Measurements from ENCODE around the gene ASPM. TPM values are rescaled to one million over a fixed set of nuclear protein-coding genes. Genes with fewer than 3 reads are reported as not detected.

Gene ASPM
- total RNA-seq, 1 donor from 2014 or later, result 17.5 TPM

DNA sequence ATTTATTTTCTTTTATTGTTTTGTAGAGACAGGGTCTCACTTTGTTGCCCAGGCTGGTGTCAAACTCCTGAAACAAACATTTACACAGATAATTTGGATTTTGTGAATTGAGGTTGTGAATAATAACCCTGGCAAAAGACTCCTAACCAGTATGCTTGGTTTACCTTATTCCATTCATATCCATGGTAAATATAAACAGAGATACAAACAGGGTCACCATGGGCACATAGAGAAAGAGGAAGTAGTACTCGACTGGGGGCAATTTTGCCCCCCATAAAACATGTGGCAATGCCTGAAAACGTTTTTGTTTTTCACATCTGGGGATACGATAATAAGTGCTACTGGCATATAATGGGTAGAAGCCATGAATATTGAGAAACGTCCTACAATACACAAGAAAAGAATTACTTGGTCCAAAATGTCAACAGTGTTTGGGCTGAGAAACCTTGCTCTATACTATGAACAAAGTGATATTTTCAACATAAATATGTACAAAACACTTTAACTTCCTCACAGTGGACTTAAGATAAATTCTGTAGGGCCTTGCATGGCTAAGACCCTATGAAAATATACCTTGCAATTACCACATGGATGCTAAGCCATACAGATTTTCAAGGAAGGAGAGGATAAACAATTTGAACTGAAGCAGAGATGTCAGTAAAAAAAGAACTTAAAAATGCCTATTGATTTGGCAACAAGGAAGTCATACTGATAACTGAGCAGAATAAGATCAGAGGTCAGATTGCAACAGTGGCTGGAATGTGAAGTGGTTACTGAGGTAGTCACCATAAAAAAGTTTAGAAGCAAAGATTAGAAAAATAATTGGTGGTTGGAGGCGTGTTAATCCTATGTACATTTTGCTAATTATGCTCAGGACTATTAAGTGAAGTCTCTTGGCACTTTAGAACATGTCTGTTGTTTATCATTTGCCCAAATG, 27.4 kb upstream of the ASPM start:
- Mint-ChIP-seq H3K27me3 (no peaks in the 10 kb centered on the region), H3K9me3 (ENCODE audit: low read depth) (no peaks in the 10 kb centered on the region), H3K4me3 (ENCODE audit: low read depth) (no peak overlapping the region), H3K36me3 (ENCODE audit: insufficient read depth) (peaks cover 31% of the 10 kb centered on the region), H3K4me1 (ENCODE audit: low read depth) (peaks cover 24% of the 10 kb centered on the region), H3K27ac (no peak overlapping the region)
- no peak for DNase-seq (ENCODE audit: low spot score, unreplicated experiment)
- TF ChIP-seq, protein P1, sequence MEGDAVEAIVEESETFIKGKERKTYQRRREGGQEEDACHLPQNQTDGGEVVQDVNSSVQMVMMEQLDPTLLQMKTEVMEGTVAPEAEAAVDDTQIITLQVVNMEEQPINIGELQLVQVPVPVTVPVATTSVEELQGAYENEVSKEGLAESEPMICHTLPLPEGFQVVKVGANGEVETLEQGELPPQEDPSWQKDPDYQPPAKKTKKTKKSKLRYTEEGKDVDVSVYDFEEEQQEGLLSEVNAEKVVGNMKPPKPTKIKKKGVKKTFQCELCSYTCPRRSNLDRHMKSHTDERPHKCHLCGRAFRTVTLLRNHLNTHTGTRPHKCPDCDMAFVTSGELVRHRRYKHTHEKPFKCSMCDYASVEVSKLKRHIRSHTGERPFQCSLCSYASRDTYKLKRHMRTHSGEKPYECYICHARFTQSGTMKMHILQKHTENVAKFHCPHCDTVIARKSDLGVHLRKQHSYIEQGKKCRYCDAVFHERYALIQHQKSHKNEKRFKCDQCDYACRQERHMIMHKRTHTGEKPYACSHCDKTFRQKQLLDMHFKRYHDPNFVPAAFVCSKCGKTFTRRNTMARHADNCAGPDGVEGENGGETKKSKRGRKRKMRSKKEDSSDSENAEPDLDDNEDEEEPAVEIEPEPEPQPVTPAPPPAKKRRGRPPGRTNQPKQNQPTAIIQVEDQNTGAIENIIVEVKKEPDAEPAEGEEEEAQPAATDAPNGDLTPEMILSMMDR (IDR thresholded peaks at IDR 0.05; ENCODE audit: unreplicated experiment), result no peak

DNA sequence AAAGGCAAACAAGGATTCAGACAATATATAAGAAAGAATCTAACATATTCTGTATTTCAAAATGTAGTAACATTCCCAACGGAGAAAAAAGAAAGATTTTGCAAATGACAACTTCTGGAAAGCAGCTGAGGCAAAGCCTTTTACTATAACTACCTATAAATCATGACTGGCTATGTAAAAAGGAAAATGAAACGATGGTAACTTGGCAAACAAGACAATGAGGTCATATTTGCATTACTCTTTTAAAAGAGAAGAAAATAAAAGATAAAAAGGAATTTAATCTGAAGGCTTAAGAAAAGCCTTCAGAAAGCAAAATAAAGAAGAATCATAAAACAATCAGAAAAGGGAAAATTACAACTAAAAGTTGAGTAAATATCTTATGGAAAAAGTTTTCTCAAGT, 25.1 kb upstream of the ASPM start:
- Mint-ChIP-seq H3K36me3 (ENCODE audit: insufficient read depth) (peaks cover 33% of the 10 kb centered on the region), H3K4me3 (ENCODE audit: low read depth) (no peak overlapping the region), H3K9me3 (ENCODE audit: low read depth) (no peaks in the 10 kb centered on the region), H3K27ac (no peak overlapping the region), H3K27me3 (no peaks in the 10 kb centered on the region), H3K4me1 (ENCODE audit: low read depth) (peaks cover 24% of the 10 kb centered on the region)
- TF ChIP-seq, protein P1 (IDR thresholded peaks at IDR 0.05; ENCODE audit: unreplicated experiment), result no peak
- DNase-seq (ENCODE audit: low spot score, unreplicated experiment), result no peak

DNA sequence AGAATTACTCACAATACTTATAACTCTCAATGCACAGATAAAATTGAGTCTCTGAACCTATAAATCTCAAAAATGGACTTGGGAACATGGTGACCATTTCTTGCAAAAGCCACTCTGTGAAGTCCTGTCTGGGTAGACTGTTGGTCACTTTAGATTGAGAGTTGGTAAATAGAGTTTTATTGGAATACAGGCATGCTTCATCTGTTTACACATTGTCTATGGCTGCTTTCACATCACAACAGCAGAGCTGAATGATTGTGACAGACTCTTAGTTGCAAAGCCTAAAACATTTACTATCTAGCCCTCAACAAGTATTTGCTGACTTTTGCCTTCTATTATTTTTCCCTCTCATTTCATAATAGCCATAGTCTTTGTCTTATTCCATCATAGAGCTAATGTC, 24.1 kb upstream of the ASPM start:
- Mint-ChIP-seq H3K9me3 (ENCODE audit: low read depth) (no peaks in the 10 kb centered on the region), H3K27me3 (no peaks in the 10 kb centered on the region), H3K4me3 (ENCODE audit: low read depth) (no peak overlapping the region), H3K27ac (no peak overlapping the region), H3K36me3 (ENCODE audit: insufficient read depth) (peaks cover 32% of the 10 kb centered on the region), H3K4me1 (ENCODE audit: low read depth) (peaks cover 24% of the 10 kb centered on the region)
- DNase-seq (ENCODE audit: low spot score, unreplicated experiment), result no peak
- TF ChIP-seq, protein P1 (IDR thresholded peaks at IDR 0.05; ENCODE audit: unreplicated experiment), result no peak

DNA sequence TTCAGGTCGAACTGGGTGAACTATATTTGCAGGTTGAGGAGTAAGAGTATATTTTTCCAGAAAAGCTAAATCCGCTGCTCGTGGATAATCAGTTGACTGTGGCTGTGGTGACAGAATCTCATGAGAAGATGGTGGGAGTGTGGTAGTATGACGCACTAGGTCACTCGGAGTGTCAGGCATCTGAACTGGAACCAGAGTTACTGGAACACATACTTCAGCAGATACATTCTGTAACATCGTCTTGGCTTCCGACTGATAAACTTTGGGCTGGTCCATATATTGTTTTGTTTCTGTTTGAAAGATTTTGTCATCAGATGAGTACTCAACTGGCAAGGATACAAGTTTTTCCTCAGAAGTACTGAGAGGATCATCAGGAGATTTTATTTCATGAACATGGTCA, 13.0 kb upstream of the ASPM start:
- H3K27ac Mint-ChIP-seq, result no peak overlapping the region
- H3K9me3 Mint-ChIP-seq (ENCODE audit: low read depth), result no peaks in the 10 kb centered on the region
- H3K36me3 Mint-ChIP-seq (ENCODE audit: insufficient read depth), result peaks cover 9% of the 10 kb centered on the region
- no peaks in the 10 kb centered on the region for H3K4me1 Mint-ChIP-seq (ENCODE audit: low read depth)
- no peak for DNase-seq (ENCODE audit: low spot score, unreplicated experiment)
- TF ChIP-seq, protein P1 (IDR thresholded peaks at IDR 0.05; ENCODE audit: unreplicated experiment), result no peak
- no peak overlapping the region for H3K4me3 Mint-ChIP-seq (ENCODE audit: low read depth)
- H3K27me3 Mint-ChIP-seq, result no peaks in the 10 kb centered on the region

DNA sequence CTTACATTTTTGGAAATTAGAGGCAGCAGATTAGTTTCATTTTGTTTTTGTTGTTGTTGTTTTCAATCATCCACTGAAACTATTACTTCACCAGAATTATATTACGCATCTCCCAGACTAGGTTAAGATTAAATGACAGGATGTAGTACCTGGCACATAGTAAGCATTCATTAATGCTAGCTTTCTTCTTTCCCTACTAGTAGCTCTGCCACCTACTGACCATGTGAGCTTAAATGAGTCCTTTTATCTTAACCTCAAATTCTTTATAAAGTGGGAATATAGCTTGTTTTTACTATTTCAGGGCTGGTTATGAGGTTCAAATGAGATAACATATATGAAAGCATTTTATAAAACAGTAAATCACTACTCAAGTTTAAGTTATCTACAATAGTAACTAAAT, 10.2 kb upstream of the ASPM start:
- DNase-seq (ENCODE audit: low spot score, unreplicated experiment), result no peak
- Mint-ChIP-seq H3K27ac (no peak overlapping the region), H3K27me3 (no peaks in the 10 kb centered on the region), H3K36me3 (ENCODE audit: insufficient read depth) (peaks cover 7% of the 10 kb centered on the region), H3K9me3 (ENCODE audit: low read depth) (no peaks in the 10 kb centered on the region), H3K4me1 (ENCODE audit: low read depth) (no peaks in the 10 kb centered on the region), H3K4me3 (ENCODE audit: low read depth) (no peak overlapping the region)
- TF ChIP-seq, protein P1 (IDR thresholded peaks at IDR 0.05; ENCODE audit: unreplicated experiment), result no peak
